D721Med (cell line): ENCODE results near the gene LCP2.

Experiments used
- DNase-seq: peaks from one replicate; pipeline ENCODE4 v3.0.0; 2011; ENCODE audit warnings: low spot score; ENCODE audit not compliant: insufficient read length
- FAIRE-seq: peaks from 2 replicates; lab custom pipeline; 2011; peaks lifted over from hg19 to GRCh38; lab: Jason Lieb, UNC
- TF ChIP-seq, protein P1 (sequence below): IDR thresholded peaks from 2 replicates; pipeline ENCODE4 v1.5.1; 2012; ENCODE audit warnings: mild to moderate bottlenecking, control low read depth; ENCODE audit not compliant: insufficient read depth; ENCODE audit errors: missing control alignments

The LCP2 gene

DNA sequence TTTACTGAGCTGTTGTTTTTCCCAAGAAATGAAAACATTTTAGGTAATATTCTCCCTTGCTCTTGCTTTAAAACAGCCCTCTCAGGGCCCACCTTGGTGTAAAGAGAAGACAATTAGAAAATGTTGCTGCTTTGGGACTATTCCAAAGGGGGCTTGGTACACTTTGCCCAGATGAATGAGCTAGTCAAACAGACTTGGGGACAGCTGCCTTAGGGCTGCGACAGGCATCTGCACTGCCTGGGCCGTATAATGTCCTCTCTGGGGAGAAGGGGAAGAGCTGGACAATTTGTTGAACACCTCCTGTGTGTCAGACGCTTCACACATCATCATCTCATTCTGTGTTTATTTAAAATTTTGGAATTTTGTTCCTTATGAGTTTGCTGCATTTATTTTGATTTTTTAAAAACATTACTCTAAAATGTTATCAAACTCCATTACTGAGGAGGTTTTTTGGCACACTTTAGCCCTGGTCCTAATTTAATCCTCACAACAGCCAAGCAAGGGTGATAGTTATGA is 36.0 kb downstream of the LCP2 start:
- DNase-seq (no peak), FAIRE-seq (no peak)
- TF ChIP-seq, protein P1, sequence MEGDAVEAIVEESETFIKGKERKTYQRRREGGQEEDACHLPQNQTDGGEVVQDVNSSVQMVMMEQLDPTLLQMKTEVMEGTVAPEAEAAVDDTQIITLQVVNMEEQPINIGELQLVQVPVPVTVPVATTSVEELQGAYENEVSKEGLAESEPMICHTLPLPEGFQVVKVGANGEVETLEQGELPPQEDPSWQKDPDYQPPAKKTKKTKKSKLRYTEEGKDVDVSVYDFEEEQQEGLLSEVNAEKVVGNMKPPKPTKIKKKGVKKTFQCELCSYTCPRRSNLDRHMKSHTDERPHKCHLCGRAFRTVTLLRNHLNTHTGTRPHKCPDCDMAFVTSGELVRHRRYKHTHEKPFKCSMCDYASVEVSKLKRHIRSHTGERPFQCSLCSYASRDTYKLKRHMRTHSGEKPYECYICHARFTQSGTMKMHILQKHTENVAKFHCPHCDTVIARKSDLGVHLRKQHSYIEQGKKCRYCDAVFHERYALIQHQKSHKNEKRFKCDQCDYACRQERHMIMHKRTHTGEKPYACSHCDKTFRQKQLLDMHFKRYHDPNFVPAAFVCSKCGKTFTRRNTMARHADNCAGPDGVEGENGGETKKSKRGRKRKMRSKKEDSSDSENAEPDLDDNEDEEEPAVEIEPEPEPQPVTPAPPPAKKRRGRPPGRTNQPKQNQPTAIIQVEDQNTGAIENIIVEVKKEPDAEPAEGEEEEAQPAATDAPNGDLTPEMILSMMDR: no peak

DNA sequence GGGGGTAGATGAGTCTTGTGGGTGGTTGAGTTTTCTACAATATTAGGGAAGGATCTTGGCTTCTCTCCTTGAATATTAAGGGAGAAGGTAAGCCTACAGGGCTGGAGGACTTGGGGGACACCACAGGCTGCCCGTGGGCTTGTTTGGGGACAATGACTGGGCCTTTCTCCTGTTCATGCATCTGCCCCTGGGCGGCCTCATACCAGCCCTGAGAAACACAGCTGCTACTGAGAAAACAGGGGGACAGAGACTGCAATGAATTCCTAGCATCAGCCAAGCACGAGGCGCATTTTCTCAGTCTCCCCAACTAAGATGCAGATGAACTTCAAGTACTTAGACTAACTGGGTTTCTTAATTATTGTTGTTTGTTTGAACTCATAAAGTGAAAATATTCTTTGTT is 40.2 kb downstream of the LCP2 start:
- no peak for FAIRE-seq
- TF ChIP-seq, protein P1: no peak
- DNase-seq: no peak

DNA sequence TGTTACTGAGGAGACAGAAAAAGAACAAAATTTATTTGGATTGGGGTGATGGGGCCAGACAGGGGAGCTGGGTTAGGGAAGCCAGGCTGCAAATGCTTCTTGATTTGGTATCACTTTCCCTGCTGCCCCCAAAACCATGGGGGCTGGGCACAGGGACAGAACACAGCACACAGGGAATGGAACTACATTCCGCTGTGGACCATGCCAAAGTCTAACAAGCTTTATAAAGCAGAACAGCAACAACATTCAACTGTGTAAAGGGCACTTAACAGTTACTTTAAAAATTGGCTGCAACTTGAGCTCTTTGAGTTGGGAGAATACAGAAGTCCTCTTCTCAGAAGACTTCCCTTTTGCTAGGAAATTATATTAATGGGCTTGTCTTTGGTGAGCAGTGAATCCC is 41.0 kb downstream of the LCP2 start:
- FAIRE-seq (no peak), DNase-seq (no peak)
- TF ChIP-seq, protein P1: no peak

DNA sequence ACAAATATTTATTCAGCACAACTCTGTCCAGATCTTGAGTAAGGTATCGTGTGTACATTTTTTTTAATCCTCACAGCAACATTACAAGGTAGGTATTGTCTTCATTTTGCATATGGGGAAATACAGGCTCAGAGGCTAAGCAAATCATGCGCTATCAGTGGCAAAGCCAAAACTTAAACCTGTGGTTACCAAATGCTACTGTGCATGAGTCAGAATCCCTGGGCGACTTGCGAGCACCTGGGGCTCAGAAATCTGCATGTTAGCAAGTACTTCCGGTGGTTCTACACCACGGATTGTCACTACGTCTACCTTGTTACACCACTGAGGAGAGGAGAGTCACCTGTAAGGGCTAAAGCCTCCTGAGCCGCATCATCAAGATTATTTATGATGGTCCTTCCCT is 43.5 kb downstream of the LCP2 start:
- DNase-seq: no peak
- no peak for FAIRE-seq
- TF ChIP-seq, protein P1: no peak

DNA sequence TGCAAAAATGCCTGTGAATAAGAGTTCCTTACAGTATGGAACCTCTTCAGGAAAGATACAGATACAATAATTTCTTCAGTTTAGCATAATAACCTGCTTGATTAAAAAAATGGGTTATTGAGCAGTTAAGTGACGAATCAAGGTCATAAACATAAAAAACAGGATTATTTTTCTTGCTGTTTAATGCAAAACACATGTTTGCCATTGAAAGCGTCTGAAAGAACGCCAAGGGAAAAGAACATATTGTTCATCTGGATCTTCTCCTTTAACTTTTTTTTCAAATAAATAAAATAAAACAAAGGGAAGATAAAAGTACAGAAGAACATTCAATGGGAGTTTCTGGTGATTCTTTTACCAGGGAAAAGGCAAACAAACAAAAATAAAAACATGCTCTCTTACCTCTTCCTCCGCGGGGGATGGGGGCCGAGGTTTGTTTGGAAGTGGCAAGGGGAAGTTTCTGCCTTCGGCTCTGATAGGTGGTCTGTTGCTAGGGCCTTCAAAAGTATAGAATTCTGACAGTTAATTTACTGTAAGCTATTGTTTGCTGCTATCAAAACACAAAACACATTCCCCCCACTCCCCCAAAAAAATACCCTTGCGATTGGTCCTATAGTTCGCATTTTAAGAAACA is 44.7 kb downstream of the LCP2 start:
- TF ChIP-seq, protein P1: no peak
- DNase-seq (no peak), FAIRE-seq (no peak)

DNA sequence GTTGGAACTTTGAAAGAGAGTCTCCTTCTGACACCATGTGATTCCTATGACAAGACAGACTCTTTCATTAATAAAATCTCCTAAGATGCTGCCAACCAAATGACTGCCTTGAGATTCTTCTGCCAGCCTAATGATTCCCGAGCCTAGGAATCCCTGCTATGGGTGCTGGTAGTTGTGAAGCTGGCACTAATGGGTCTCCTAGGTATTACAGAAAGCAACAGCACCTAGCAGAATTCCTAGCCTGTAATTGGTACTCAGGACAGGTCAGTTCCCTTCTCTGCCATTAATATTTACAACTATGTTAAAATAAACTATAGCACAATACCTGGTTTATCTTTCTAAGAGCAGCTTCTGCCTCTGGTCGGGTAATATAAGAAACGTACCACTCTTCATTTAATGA is 45.5 kb downstream of the LCP2 start:
- FAIRE-seq: no peak
- no peak for DNase-seq
- TF ChIP-seq, protein P1: no peak

DNA sequence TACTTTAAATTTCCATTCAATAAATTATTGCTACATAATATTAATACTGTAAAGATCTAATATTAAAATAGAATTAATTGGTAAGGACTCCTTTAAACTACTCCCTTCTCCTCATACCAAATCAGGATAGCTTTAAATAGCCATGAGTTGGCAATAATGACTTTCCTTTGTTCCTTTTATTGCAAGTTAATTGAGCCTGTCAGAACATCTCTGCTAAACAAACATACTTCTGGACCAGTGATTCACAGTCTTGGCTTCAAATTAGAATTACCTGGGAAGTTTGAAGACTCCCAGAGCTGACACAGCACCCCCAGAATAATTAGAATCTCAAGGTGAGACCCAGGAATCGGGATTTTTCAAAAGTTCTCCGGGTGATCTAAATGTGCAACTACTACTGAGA is 46.1 kb downstream of the LCP2 start:
- TF ChIP-seq, protein P1: no peak

More for the DNA sequence above, 46.1 kb downstream of the LCP2 start:
- FAIRE-seq (no peak), DNase-seq (no peak)
